GM12878 (cell line): ENCODE measurements around the gene CTSA. TPM values are rescaled to one million over a fixed set of nuclear protein-coding genes. Genes with fewer than 3 reads are reported as not detected.
"Not testable (repeated sequence)": the region's sequence is repeated elsewhere in the genome, so short reads cannot be mapped to it uniquely, and the experiment has no call there.

ENCODE experiments used
- ATAC-seq: fragments of 200-7000 bp; cut with Tn5 transposase; 3 replicates; pipeline ENCODE4 v1.9.1; 2020; ENCODE audit warnings: mild to moderate bottlenecking, moderate library complexity
- BruUV-seq: library from RNA; stranded (reverse); fragments of 400-500 nt; replicated peaks from 2 replicates; lab custom pipeline; 2021; lab: Mats Ljungman, UMichigan
- CTCF ChIA-PET: fragments of 300-600 bp; sonication (Branson Sonifier 250); formaldehyde crosslinking; extraction: SDS; loops from one replicate; lab custom pipeline; 2021; ENCODE audit warnings: inconsistent platforms; lab: Yijun Ruan, JAX
- POLR2A ChIA-PET: fragments of 350-600 bp; formaldehyde crosslinking; extraction: SDS; loops from one replicate; lab custom pipeline; 2021; ENCODE audit warnings: inconsistent platforms; lab: Charles Lee
- RAD21 ChIA-PET: fragments of 300-600 bp; sonication (Branson Sonifier 250); formaldehyde crosslinking; loops from one replicate; lab custom pipeline; 2023; ENCODE audit warnings: antibody characterized with exemption; ENCODE audit not compliant: unreplicated experiment; lab: Charles Lee
- SMC1A ChIA-PET: fragments of 300-600 bp; sonication (Branson Sonifier 250); formaldehyde crosslinking; loops from one replicate; lab custom pipeline; 2023; ENCODE audit not compliant: unreplicated experiment, uncharacterized antibody; lab: Charles Lee
- DNase-seq: peaks from one replicate; pipeline ENCODE4 v3.0.0-alpha.2; 2011; ENCODE audit warnings: low read depth, low spot score
- FAIRE-seq: peaks from 3 replicates; lab custom pipeline; 2011; peaks lifted over from hg19 to GRCh38; lab: Jason Lieb, UNC
- H2AFZ ChIP-seq: 2 replicates; pipeline ENCODE4 v1.6.0; 2011; ENCODE audit warnings: low read depth, low read length, control low read depth; ENCODE audit not compliant: control insufficient read depth
- H3K27ac ChIP-seq: 2 replicates; pipeline ENCODE4 v1.5.1; 2011; ENCODE audit warnings: control low read depth; ENCODE audit not compliant: control insufficient read depth, insufficient read depth
- H3K27me3 ChIP-seq, 2 experiments: replicated peaks in 1 of 2; 2 replicates each; pipeline versions ENCODE4 v1.6.0 to v1.6.1; 2011; ENCODE audit warnings: low read length in 1 of 2; ENCODE audit not compliant: control insufficient read depth in 2 of 2, insufficient read depth in 2 of 2
- H3K36me3 ChIP-seq, 2 experiments: 2 replicates each; pipeline ENCODE4 v1.5.1; 2011; ENCODE audit warnings: low read length in 1 of 2; ENCODE audit not compliant: control insufficient read depth in 2 of 2, insufficient read depth in 2 of 2
- H3K4me1 ChIP-seq: 2 replicates; pipeline ENCODE4 v1.6.1; 2011; ENCODE audit warnings: mild to moderate bottlenecking, low read length, moderate library complexity, mixed read lengths; ENCODE audit not compliant: control insufficient read depth, insufficient read depth
- H3K4me2 ChIP-seq: 2 replicates; pipeline ENCODE4 v1.6.0; 2011; ENCODE audit warnings: control low read depth; ENCODE audit not compliant: control insufficient read depth, insufficient read depth
- H3K4me3 ChIP-seq: fragments of 200-600 bp; sonication (generic); 2 replicates; pipeline ENCODE4 v1.5.1; 2016
- H3K79me2 ChIP-seq: 2 replicates; pipeline ENCODE4 v1.6.0; 2011; ENCODE audit warnings: low read length; ENCODE audit not compliant: control insufficient read depth, insufficient read depth
- H3K9ac ChIP-seq: 2 replicates; pipeline ENCODE4 v1.8.0; 2011; ENCODE audit warnings: low read length, control low read depth, mixed read lengths; ENCODE audit not compliant: control insufficient read depth, insufficient read depth
- H3K9me3 ChIP-seq: replicated peaks from 3 replicates; pipeline ENCODE4 v1.5.1; 2011; ENCODE audit warnings: mild to moderate bottlenecking, low read length; ENCODE audit not compliant: control insufficient read depth, insufficient read depth
- H4K20me1 ChIP-seq: 2 replicates; pipeline ENCODE4 v1.6.0; 2011; ENCODE audit not compliant: control insufficient read depth, insufficient read depth
- MEF2A ChIP-seq: IDR thresholded peaks from 2 replicates; pipeline ENCODE4 v1.6.1; 2011; ENCODE audit warnings: low read depth, mild to moderate bottlenecking, low read length, moderate library complexity; ENCODE audit not compliant: insufficient read depth
- RFX5 ChIP-seq: IDR thresholded peaks from 2 replicates; pipeline ENCODE4 v1.6.1; 2011; ENCODE audit warnings: low read depth, low read length, improper control_type of control experiment
- whole genome bisulfite sequencing: methylation state at CpG from one replicate; pipeline ENCODE4 v1.1.6; 2016; ENCODE audit warnings: low lambda C conversion rate; ENCODE audit not compliant: insufficient replicate concordance, insufficient coverage; ENCODE audit errors: missing lambda C conversion rate; 5-methylcytosine and 5-hydroxymethylcytosine counted together
- in situ Hi-C: fragments of 300-500 bp; cut with MboI; formaldehyde crosslinking; loops from 9 replicates; pipeline ENCODE4 v1.14.3; 2018; ENCODE audit warnings: mixed read lengths
- intact Hi-C: fragments of 100-400 bp; cut with micrococcal nuclease; formaldehyde crosslinking; loops from one replicate; pipeline ENCODE4 v1.14.2; 2022; ENCODE audit not compliant: unreplicated experiment
- polyA plus RNA-seq, 11 experiments: library from polyadenylated mRNA; depleted of rRNA in 4 of 11; unstranded in 6 of 11; stranded (reverse) in 5 of 11; fragments of >200 nt; fragmentation: Nextera tagmentation in 4 of 11; fragmentation: Illumina TruSeq in 1 of 11; extraction: Ambion mirVana in 4 of 11; extraction: Trizol in 1 of 11; gene quantifications; 1 replicate in 1 of 11; 2 replicates in 10 of 11; pipeline versions ENCODE4 v1.2.1 to v1.2.3, GENCODE V29; 2011 to 2016; ENCODE audit warnings: inconsistent platforms in 2 of 11, missing spikeins in 2 of 11, low read depth in 1 of 11
- total RNA-seq, 4 experiments: library from RNA; depleted of rRNA in 3 of 4; stranded (reverse); fragments of >200 nt in 3 of 4; fragmentation: Illumina TruSeq in 1 of 4; extraction: Trizol in 1 of 4; gene quantifications; 2 replicates each; pipeline versions ENCODE4 v1.2.1 to v1.2.3, GENCODE V29; 2013 to 2021

CTSA gene
- total and polyA plus RNA-seq, 10 of the 15 experiments (the other 5 are each of a cell fraction or from before 2014, with no cell fraction given) = 7.1 to 67.0 (median 36.2) TPM

DNA sequence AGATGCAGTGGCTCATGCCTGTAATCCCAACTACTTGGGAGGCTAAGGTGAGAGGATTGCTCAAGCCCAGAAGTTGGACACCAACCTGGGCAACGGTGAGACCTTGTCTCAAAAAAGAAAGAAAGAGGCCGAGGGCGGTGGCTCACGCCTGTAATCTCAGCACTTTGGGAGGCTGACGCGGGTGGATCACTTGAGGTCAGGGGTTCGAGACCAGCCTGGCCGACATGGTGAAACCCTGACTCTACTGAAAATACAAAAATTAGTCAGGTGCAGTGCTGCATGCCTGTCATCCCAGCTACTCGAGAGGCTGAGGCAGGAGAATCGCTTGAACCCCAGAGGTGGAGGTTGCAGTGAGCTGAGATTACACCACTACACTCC, 17.0 kb upstream of the CTSA start:
- H3K9me3 ChIP-seq, H3K27me3 ChIP-seq, SMC1A ChIA-PET, H3K4me3 ChIP-seq, H3K4me2 ChIP-seq, DNase-seq, ATAC-seq, POLR2A ChIA-PET, intact Hi-C loops, BruUV-seq, H3K27ac ChIP-seq, FAIRE-seq, H2AFZ ChIP-seq, H3K79me2 ChIP-seq, H4K20me1 ChIP-seq, in situ Hi-C loops, H3K36me3 ChIP-seq, H3K4me1 ChIP-seq, H3K9ac ChIP-seq: not testable (repeated sequence)
- 90% methylated on average over 10 of the region's 10 CpGs for WGBS
- ChIA-PET CTCF (interaction anchor here (0.8 kb wide), 1 partner anchor 9 kb away, joined by 3 read pairs; no protein-coding TSS in a partner anchor), RAD21 (interaction anchor here (1.3 kb wide), 1 partner anchor 75 kb away, joined by 3 read pairs; no protein-coding TSS in a partner anchor)

DNA sequence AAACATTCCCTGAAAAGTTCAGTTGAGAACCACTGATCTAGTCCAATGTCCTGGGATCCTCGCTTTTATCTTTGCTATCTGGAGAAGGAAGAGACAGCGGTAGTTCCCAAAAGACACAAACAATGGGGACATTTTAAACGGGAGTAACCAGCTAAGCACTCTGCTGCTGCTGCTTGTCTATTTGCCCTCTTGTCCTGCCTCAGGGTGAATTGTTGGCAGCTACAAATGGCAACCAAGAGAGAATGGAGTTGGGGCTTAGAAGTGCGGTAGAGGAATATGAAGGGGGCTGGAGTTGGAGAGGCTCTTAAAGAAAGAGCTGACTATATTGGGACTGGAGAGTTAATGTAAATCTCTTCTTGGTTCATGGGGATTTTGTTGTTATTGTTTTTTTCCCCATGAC, 16.6 kb upstream of the CTSA start:
- 86% methylated on average over 4 of the region's 4 CpGs for WGBS
- Histone ChIP-seq H3K4me1 (no peaks in the 10 kb centered on the region), H3K79me2 (no peaks in the 10 kb centered on the region), H3K9me3 (no peaks in the 10 kb centered on the region), H3K36me3 (peaks cover 2 to 3% of the 10 kb centered on the region in 2 experiments; a peak in 1 of 4 replicates), H4K20me1 (no peaks in the 10 kb centered on the region), H3K4me2 (no peak overlapping the region), H2AFZ (no peak overlapping the region), H3K27ac (no peak overlapping the region), H3K9ac (no peak overlapping the region), H3K4me3 (no peak overlapping the region), H3K27me3 (no peaks in the 10 kb centered on the region)
- no peak for ATAC-seq
- BruUV-seq = no TSS peak
- no peak for DNase-seq
- RAD21 ChIA-PET = no interaction called here
- POLR2A ChIA-PET = no interaction called here
- SMC1A ChIA-PET = no interaction called here
- intact Hi-C loops (no loop called here), in situ Hi-C loops (no loop called here)
- CTCF ChIA-PET = interaction anchor here (0.6 to 0.8 kb wide), 2 partner anchors 9 to 81 kb away, joined by 3 read pairs; no protein-coding TSS in a partner anchor
- TF ChIP-seq RFX5 (no peak), MEF2A (no peak)
- no peak for FAIRE-seq
